GM23248 (cell line): Measurements from ENCODE around the gene DRD1. TPM values are rescaled to one million over a fixed set of nuclear protein-coding genes. Genes with fewer than 3 reads are reported as not detected.
"Not testable (repeated sequence)": the region's sequence is repeated elsewhere in the genome, so short reads cannot be mapped to it uniquely, and the experiment has no call there.

Experiments
- DNase-seq: peaks from one replicate; pipeline ENCODE4 v3.0.0-alpha.2; 2015
- H2AFZ ChIP-seq: fragments of 200-600 bp; sonication (generic); 2 replicates; pipeline ENCODE4 v1.6.1; 2016; ENCODE audit warnings: antibody characterized with exemption
- H3F3A ChIP-seq: fragments of 200-600 bp; sonication (generic); 2 replicates; pipeline ENCODE4 v1.6.1; 2016; ENCODE audit warnings: mild to moderate bottlenecking, antibody characterized with exemption, mixed run types; ENCODE audit not compliant: insufficient read depth
- H3K27ac ChIP-seq: fragments of 200-600 bp; sonication (generic); 2 replicates; pipeline ENCODE4 v1.5.1; 2016; ENCODE audit warnings: mild to moderate bottlenecking
- H3K27me3 ChIP-seq: fragments of 200-600 bp; sonication (generic); replicated peaks from 2 replicates; pipeline ENCODE4 v1.6.1; 2016; ENCODE audit warnings: mild to moderate bottlenecking; ENCODE audit not compliant: insufficient read depth
- H3K36me3 ChIP-seq: fragments of 200-600 bp; sonication (generic); 2 replicates; pipeline ENCODE4 v1.6.1; 2016; ENCODE audit warnings: low read depth, mild to moderate bottlenecking
- H3K4me1 ChIP-seq: fragments of 200-600 bp; sonication (generic); 2 replicates; pipeline ENCODE4 v1.6.1; 2016; ENCODE audit warnings: mild to moderate bottlenecking; ENCODE audit not compliant: insufficient read depth
- H3K4me2 ChIP-seq: fragments of 200-600 bp; sonication (generic); one replicate; pipeline ENCODE4 v1.6.1; 2016; ENCODE audit warnings: mild to moderate bottlenecking; ENCODE audit not compliant: unreplicated experiment
- H3K4me3 ChIP-seq: fragments of 200-600 bp; sonication (generic); 2 replicates; pipeline ENCODE4 v1.5.1; 2016; ENCODE audit warnings: mild to moderate bottlenecking
- H3K79me2 ChIP-seq: fragments of 200-600 bp; sonication (generic); 2 replicates; pipeline ENCODE4 v1.6.1; 2016; ENCODE audit warnings: mild to moderate bottlenecking; ENCODE audit not compliant: insufficient read depth
- H3K9ac ChIP-seq: fragments of 200-600 bp; sonication (generic); 2 replicates; pipeline ENCODE4 v1.6.1; 2016; ENCODE audit warnings: mild to moderate bottlenecking
- H3K9me2 ChIP-seq: fragments of 200-600 bp; sonication (generic); 2 replicates; pipeline ENCODE4 v1.6.1; 2016; ENCODE audit warnings: mixed run types, mild to moderate bottlenecking, moderate library complexity; ENCODE audit not compliant: insufficient read depth
- H3K9me3 ChIP-seq: fragments of 200-600 bp; sonication (generic); one replicate; pipeline ENCODE4 v1.6.1; 2017; ENCODE audit warnings: low read depth
- H4K20me1 ChIP-seq: fragments of 200-600 bp; sonication (generic); 2 replicates; pipeline ENCODE4 v1.6.0; 2016; ENCODE audit not compliant: insufficient read depth
- EZH2 ChIP-seq: fragments of 200-600 bp; sonication (generic); IDR thresholded peaks from 2 replicates; pipeline ENCODE4 v1.6.1; 2018; ENCODE audit warnings: antibody characterized with exemption, mild to moderate bottlenecking; ENCODE audit not compliant: insufficient read depth, poor library complexity, severe bottlenecking
- EZH2phosphoT487 ChIP-seq: fragments of 200-600 bp; sonication (generic); IDR thresholded peaks from 2 replicates; pipeline ENCODE4 v1.6.1; 2018; ENCODE audit warnings: antibody characterized with exemption, moderate library complexity, mild to moderate bottlenecking, low read depth; ENCODE audit not compliant: insufficient read depth
- WGBS, 2 experiments: methylation state at CpG; one replicate each; pipeline ENCODE4 v1.1.6; 2015 to 2017; ENCODE audit warnings: low lambda C conversion rate in 2 of 2, low coverage in 1 of 2; ENCODE audit errors: missing lambda C conversion rate in 2 of 2; 5-methylcytosine and 5-hydroxymethylcytosine counted together
- in situ Hi-C: fragments of 300-500 bp; cut with MboI; formaldehyde crosslinking; loops from 2 replicates; pipeline ENCODE4 v1.15.0; 2020
- polyA plus RNA-seq: library from polyadenylated mRNA; unstranded; fragments of >200 nt; fragmentation: Nextera tagmentation; extraction: Ambion mirVana; gene quantifications from 2 replicates; pipeline ENCODE4 v1.2.1, GENCODE V29; 2016
- total RNA-seq: library from RNA; depleted of rRNA; stranded (reverse); fragments of >200 nt; shearing (Covaris generic); gene quantifications from 2 replicates; pipeline ENCODE4 v1.2.3, GENCODE V29; 2014

Gene DRD1
- total and polyA plus RNA-seq, 2 experiments from 2014 or later, result not detected

- no peak for DNase-seq
- in situ Hi-C loops, result no loop called here
- Histone ChIP-seq H3K9me3 (no peaks in the 10 kb centered on the region), H3K36me3 (no peaks in the 10 kb centered on the region), H3K9ac (no peak overlapping the region), H3K27me3 (no peaks in the 10 kb centered on the region), H3K27ac (no peak overlapping the region), H3K4me1 (no peaks in the 10 kb centered on the region), H2AFZ (no peak overlapping the region), H4K20me1 (no peaks in the 10 kb centered on the region), H3K79me2 (no peaks in the 10 kb centered on the region), H3F3A (no peaks in the 10 kb centered on the region), H3K4me3 (no peak overlapping the region), H3K4me2 (no peak overlapping the region), H3K9me2 (no peaks in the 10 kb centered on the region)
- TF ChIP-seq EZH2phosphoT487 (no peak), EZH2 (no peak)
- 22 to 30% methylated on average over 2 of the region's 2 CpGs for WGBS, 2 experiments
Measured at GRCh38 chr5:175410926-175411325, 33.1 kb downstream of the DRD1 start.

DNA sequence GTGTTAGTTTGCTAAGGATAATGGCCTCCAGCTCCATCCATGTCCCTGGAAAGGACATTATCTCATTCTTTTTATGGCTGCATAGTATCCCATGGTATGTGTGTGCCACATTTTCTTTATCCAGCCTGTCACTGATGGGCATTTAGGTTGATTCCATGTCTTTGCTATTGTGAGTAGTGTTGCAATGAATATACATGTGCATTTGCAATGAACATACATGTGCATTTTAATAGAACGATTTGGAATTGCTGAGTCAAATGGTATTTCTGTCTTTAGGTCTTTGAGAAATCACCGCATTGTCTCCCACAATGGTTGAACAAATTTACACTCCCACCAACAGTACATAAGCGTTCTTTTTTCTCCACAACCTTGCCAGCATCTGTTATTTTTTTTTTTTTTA, 37.7 kb downstream of the DRD1 start:
- no peaks in the 10 kb centered on the region for H3K36me3 ChIP-seq
- no peaks in the 10 kb centered on the region for H4K20me1 ChIP-seq
- WGBS, 2 experiments, result 20 to 26% methylated on average over 3 of the region's 3 CpGs
- in situ Hi-C loops, result no loop called here
- no peaks in the 10 kb centered on the region for H3K79me2 ChIP-seq
- TF ChIP-seq EZH2phosphoT487 (no peak), EZH2 (no peak)
- no peaks in the 10 kb centered on the region for H3K9me2 ChIP-seq
- H2AFZ ChIP-seq, result no peak overlapping the region
- H3K4me3 ChIP-seq, result no peak overlapping the region
- H3K9ac ChIP-seq, result no peak overlapping the region
- no peak overlapping the region for H3K27ac ChIP-seq
- H3K4me2 ChIP-seq, result no peak overlapping the region
- no peaks in the 10 kb centered on the region for H3K27me3 ChIP-seq
- H3F3A ChIP-seq, result no peaks in the 10 kb centered on the region
- no peaks in the 10 kb centered on the region for H3K4me1 ChIP-seq
- no peaks in the 10 kb centered on the region for H3K9me3 ChIP-seq
- no peak for DNase-seq

DNA sequence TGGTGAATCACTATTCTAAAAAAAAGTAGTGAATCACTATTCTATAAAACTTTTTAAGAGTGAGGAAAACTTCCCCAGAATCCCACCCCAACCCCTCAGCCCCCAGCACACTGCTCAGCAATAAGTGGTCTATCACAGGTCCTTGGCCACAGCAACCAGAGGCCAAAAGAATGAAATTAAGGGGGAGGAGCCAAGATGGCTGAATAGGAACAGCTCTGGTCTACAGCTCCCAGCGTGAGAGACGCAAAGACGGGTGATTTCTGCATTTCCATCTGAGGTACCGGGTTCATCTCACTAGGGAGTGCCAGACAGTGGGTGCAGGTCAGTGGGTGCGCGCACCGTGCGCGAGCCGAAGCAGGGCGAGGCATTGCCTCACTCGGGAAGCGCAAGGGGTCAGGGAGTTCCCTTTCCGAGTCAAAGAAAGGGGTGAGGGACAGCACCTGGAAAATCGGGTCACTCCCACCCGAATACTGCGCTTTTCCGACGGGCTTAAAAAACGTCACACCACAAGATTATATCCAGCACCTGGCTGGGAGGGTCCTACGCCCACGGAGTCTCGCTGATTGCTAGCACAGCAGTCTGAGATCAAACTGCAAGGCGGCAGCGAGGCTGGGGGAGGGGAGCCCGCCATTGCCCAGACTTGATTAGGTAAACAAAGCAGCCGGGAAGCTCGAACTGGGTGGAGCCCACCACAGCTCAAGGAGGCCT, 46.2 kb downstream of the DRD1 start:
- H3K27ac ChIP-seq, H3K27me3 ChIP-seq, H3K9ac ChIP-seq, H4K20me1 ChIP-seq, in situ Hi-C loops, H3K4me3 ChIP-seq, DNase-seq, H3K79me2 ChIP-seq, H3K4me1 ChIP-seq, H3K9me2 ChIP-seq, H2AFZ ChIP-seq, H3F3A ChIP-seq, H3K9me3 ChIP-seq, H3K4me2 ChIP-seq, H3K36me3 ChIP-seq: not testable (repeated sequence)
- WGBS, 2 experiments, result 24 to 46% methylated on average over 17 of the region's 28 CpGs

DNA sequence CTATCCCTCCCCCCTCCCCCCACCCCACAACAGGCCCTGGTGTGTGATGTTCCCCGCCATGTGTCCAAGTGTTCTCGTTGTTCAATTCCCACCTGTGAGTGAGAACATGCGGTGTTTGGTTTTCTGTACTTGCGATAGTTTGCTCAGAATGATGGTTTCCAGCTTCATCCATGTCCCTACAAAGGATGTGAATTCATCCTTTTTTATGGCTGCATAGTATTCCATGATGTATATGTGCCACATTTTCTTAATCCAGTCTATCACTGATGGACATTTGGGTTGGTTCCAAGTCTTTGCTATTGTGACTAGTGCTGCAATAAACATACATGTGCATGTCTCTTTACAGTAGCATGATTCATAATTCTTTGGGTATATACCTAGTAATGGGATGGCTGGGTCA, 48.6 kb downstream of the DRD1 start:
- H3K27ac ChIP-seq, H3K27me3 ChIP-seq, H2AFZ ChIP-seq, H4K20me1 ChIP-seq, H3K4me2 ChIP-seq, H3K4me1 ChIP-seq, DNase-seq, in situ Hi-C loops, H3K4me3 ChIP-seq, H3K79me2 ChIP-seq, H3K9me3 ChIP-seq, H3K36me3 ChIP-seq, H3K9ac ChIP-seq, H3K9me2 ChIP-seq, H3F3A ChIP-seq: not testable (repeated sequence)
- 42 to 48% methylated on average over 4 of the region's 4 CpGs for WGBS, 2 experiments

DNA sequence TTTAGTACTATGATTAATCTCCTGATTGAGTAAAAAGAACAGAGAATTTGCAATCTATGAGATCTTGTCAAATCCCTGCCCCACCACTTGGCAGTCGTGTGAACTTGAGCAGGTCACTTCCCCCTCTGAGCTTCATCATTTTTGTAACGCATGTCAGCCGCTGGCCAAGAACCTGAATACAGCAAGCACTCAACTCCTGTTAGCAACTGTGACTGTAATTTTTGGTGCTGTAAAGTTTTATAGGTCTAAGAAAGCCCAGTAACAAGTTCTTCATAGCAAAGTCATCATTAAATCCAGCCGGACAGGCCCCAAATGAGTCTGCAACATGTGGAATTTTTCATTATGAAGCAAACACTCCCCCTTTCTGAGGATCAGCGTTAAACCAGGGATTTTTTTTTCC, 49.4 kb downstream of the DRD1 start:
- no peak overlapping the region for H3K9ac ChIP-seq
- no peaks in the 10 kb centered on the region for H3K79me2 ChIP-seq
- no peak for TF ChIP-seq EZH2phosphoT487
- no peak for TF ChIP-seq EZH2
- H2AFZ ChIP-seq, result no peak overlapping the region
- DNase-seq, result no peak
- no peaks in the 10 kb centered on the region for H3K9me3 ChIP-seq
- H3K36me3 ChIP-seq, result no peaks in the 10 kb centered on the region
- in situ Hi-C loops, result no loop called here
- H3K27ac ChIP-seq, result no peak overlapping the region
- WGBS, 2 experiments, result 17 to 23% methylated on average over 5 of the region's 5 CpGs
- no peak overlapping the region for H3K4me2 ChIP-seq
- H3K9me2 ChIP-seq, result no peaks in the 10 kb centered on the region
- H4K20me1 ChIP-seq, result no peaks in the 10 kb centered on the region
- no peaks in the 10 kb centered on the region for H3K27me3 ChIP-seq
- no peaks in the 10 kb centered on the region for H3F3A ChIP-seq
- no peaks in the 10 kb centered on the region for H3K4me1 ChIP-seq
- H3K4me3 ChIP-seq, result no peak overlapping the region
